GM19099 (cell line): ENCODE results near the gene SKA1.

Experiments used
- POLR2A ChIP-seq: IDR thresholded peaks from 3 replicates; pipeline ENCODE4 v1.6.1; 2011; ENCODE audit warnings: low read depth; ENCODE audit not compliant: insufficient read length; ENCODE audit errors: extremely low read depth

The SKA1 gene

GRCh38 chr18:50410008-50410407, 35.2 kb downstream of the SKA1 start:
- TF ChIP-seq POLR2A = no peak

GRCh38 chr18:50410894-50411293, 36.0 kb downstream of the SKA1 start:
- TF ChIP-seq POLR2A = no peak

GRCh38 chr18:50418650-50419049, 43.8 kb downstream of the SKA1 start:
- no peak for TF ChIP-seq POLR2A

- no peak for TF ChIP-seq POLR2A
Observed at GRCh38 chr18:50422286-50422898, 47.5 kb downstream of the SKA1 start.

GRCh38 chr18:50424877-50425690, 50.2 kb downstream of the SKA1 start:
- TF ChIP-seq POLR2A = no peak

- no peak for TF ChIP-seq POLR2A
Observed at GRCh38 chr18:50427896-50428295, 53.0 kb downstream of the SKA1 start.

GRCh38 chr18:50428531-50429206, 53.8 kb downstream of the SKA1 start:
- TF ChIP-seq POLR2A = no peak

- TF ChIP-seq POLR2A = no peak
Observed at GRCh38 chr18:50429207-50429948, 54.5 kb downstream of the SKA1 start.

- no peak for TF ChIP-seq POLR2A
Observed at GRCh38 chr18:50432915-50433314, 58.1 kb downstream of the SKA1 start.

GRCh38 chr18:50439460-50440015, 64.7 kb downstream of the SKA1 start:
- TF ChIP-seq POLR2A = no peak

- TF ChIP-seq POLR2A = no peak
Observed at GRCh38 chr18:50441016-50441415, 66.2 kb downstream of the SKA1 start.

GRCh38 chr18:50441501-50441900, 66.7 kb downstream of the SKA1 start:
- no peak for TF ChIP-seq POLR2A
